HEK293 (cell line): ENCODE data around the gene SLC25A42.

Source experiments
- BCL11A ChIP-seq: fragments of 450-650 bp; formaldehyde crosslinking; IDR thresholded peaks from 2 replicates; pipeline ENCODE4 v1.5.1; 2016; ENCODE audit warnings: low read depth, missing biosample characterization, missing genetic modification characterization
- GLI2 ChIP-seq: fragments of 450-650 bp; formaldehyde crosslinking; IDR thresholded peaks from 2 replicates; pipeline ENCODE4; 2017; ENCODE audit warnings: missing biosample characterization, missing genetic modification characterization, low read depth, borderline replicate concordance
- KLF16 ChIP-seq: fragments of 450-650 bp; formaldehyde crosslinking; IDR thresholded peaks from 2 replicates; pipeline ENCODE4 v1.5.1; 2017; ENCODE audit warnings: missing biosample characterization, missing genetic modification characterization
- OVOL3 ChIP-seq: fragments of 450-650 bp; formaldehyde crosslinking; IDR thresholded peaks from 2 replicates; pipeline ENCODE4 v1.5.1; 2016; ENCODE audit warnings: missing biosample characterization, missing genetic modification characterization
- SP2 ChIP-seq: fragments of 450-650 bp; formaldehyde crosslinking; IDR thresholded peaks from 2 replicates; pipeline ENCODE4 v1.5.1; 2016; ENCODE audit warnings: missing biosample characterization, missing genetic modification characterization
- SP3 ChIP-seq: fragments of 450-650 bp; formaldehyde crosslinking; IDR thresholded peaks from 2 replicates; pipeline ENCODE4 v1.5.1; 2016; ENCODE audit warnings: missing biosample characterization, missing genetic modification characterization
- YY1 ChIP-seq: fragments of 450-650 bp; formaldehyde crosslinking; IDR thresholded peaks from 2 replicates; pipeline ENCODE4 v1.5.1; 2018; ENCODE audit warnings: missing biosample characterization, missing genetic modification characterization
- ZBTB10 ChIP-seq: fragments of 450-650 bp; formaldehyde crosslinking; IDR thresholded peaks from 2 replicates; pipeline ENCODE4 v1.5.1; 2016; ENCODE audit warnings: missing biosample characterization, missing genetic modification characterization
- ZFHX2 ChIP-seq: fragments of 450-650 bp; formaldehyde crosslinking; conservative IDR thresholded peaks from 2 replicates; pipeline ENCODE4 v1.5.1; 2016; ENCODE audit warnings: missing biosample characterization, missing genetic modification characterization
- ZNF19 ChIP-seq: fragments of 450-650 bp; formaldehyde crosslinking; IDR thresholded peaks from 2 replicates; pipeline ENCODE4; 2016; ENCODE audit warnings: missing biosample characterization, missing genetic modification characterization, low read depth
- ZNF280D ChIP-seq: fragments of 450-650 bp; formaldehyde crosslinking; IDR thresholded peaks from 2 replicates; pipeline ENCODE4 v1.5.1; 2016; ENCODE audit warnings: missing biosample characterization, missing genetic modification characterization
- ZNF292 ChIP-seq: fragments of 450-650 bp; formaldehyde crosslinking; IDR thresholded peaks from 2 replicates; pipeline ENCODE4 v1.5.1; 2016; ENCODE audit warnings: low read depth, missing biosample characterization, missing genetic modification characterization, borderline replicate concordance
- ZNF37A ChIP-seq: fragments of 450-650 bp; IDR thresholded peaks from 2 replicates; pipeline ENCODE4 v1.5.1; 2018; ENCODE audit warnings: missing biosample characterization, missing genetic modification characterization
- ZNF391 ChIP-seq: fragments of 450-650 bp; formaldehyde crosslinking; IDR thresholded peaks from 2 replicates; pipeline ENCODE4 v1.5.1; 2016; ENCODE audit warnings: low read depth, missing biosample characterization, missing genetic modification characterization, borderline replicate concordance
- ZNF510 ChIP-seq: fragments of 450-650 bp; formaldehyde crosslinking; IDR thresholded peaks from 2 replicates; pipeline ENCODE4 v1.5.1; 2018; ENCODE audit warnings: mild to moderate bottlenecking, missing genetic modification characterization, missing biosample characterization; ENCODE audit not compliant: insufficient replicate concordance
- ZNF558 ChIP-seq: fragments of 450-650 bp; formaldehyde crosslinking; IDR thresholded peaks from 2 replicates; pipeline ENCODE4 v1.5.1; 2016; ENCODE audit warnings: missing biosample characterization, missing genetic modification characterization
- ZNF560 ChIP-seq: fragments of 450-650 bp; formaldehyde crosslinking; IDR thresholded peaks from 2 replicates; pipeline ENCODE4 v1.5.1; 2017; ENCODE audit warnings: missing biosample characterization, missing genetic modification characterization, borderline replicate concordance
- ZNF561 ChIP-seq: fragments of 450-650 bp; IDR thresholded peaks from 2 replicates; pipeline ENCODE4 v1.5.1; 2018; ENCODE audit warnings: missing biosample characterization, missing genetic modification characterization, borderline replicate concordance
- ZNF596 ChIP-seq: fragments of 450-650 bp; IDR thresholded peaks from 2 replicates; pipeline ENCODE4 v1.5.0; 2018; ENCODE audit warnings: missing biosample characterization, mild to moderate bottlenecking, missing genetic modification characterization, moderate library complexity
- ZNF621 ChIP-seq: fragments of 450-650 bp; formaldehyde crosslinking; IDR thresholded peaks from 2 replicates; pipeline ENCODE4 v1.5.1; 2017; ENCODE audit warnings: missing biosample characterization, missing genetic modification characterization
- ZNF670 ChIP-seq: fragments of 450-650 bp; formaldehyde crosslinking; IDR thresholded peaks from 2 replicates; pipeline ENCODE4 v1.5.1; 2016; ENCODE audit warnings: missing biosample characterization, missing genetic modification characterization, low read depth
- ZXDB ChIP-seq: fragments of 450-650 bp; formaldehyde crosslinking; IDR thresholded peaks from 2 replicates; pipeline ENCODE4 v1.5.1; 2016; ENCODE audit warnings: missing biosample characterization, missing genetic modification characterization
- TF ChIP-seq, protein P1 (sequence below): fragments of 450-650 bp; formaldehyde crosslinking; IDR thresholded peaks from 2 replicates; pipeline ENCODE4 v1.5.1; 2016; ENCODE audit warnings: missing biosample characterization, missing genetic modification characterization
- TF ChIP-seq, protein P2 (sequence below): fragments of 450-650 bp; formaldehyde crosslinking; IDR thresholded peaks from 2 replicates; pipeline ENCODE4 v1.5.1; 2016; ENCODE audit warnings: missing biosample characterization, missing genetic modification characterization, borderline replicate concordance
- TF ChIP-seq, protein P3 (sequence below): fragments of 450-650 bp; formaldehyde crosslinking; IDR thresholded peaks from 2 replicates; pipeline ENCODE4 v1.5.1; 2016; ENCODE audit warnings: missing biosample characterization, missing genetic modification characterization
- TF ChIP-seq, protein P4 (sequence below): fragments of 450-650 bp; formaldehyde crosslinking; IDR thresholded peaks from 2 replicates; pipeline ENCODE4 v1.5.1; 2016; ENCODE audit warnings: missing biosample characterization, missing genetic modification characterization

The SLC25A42 gene

DNA sequence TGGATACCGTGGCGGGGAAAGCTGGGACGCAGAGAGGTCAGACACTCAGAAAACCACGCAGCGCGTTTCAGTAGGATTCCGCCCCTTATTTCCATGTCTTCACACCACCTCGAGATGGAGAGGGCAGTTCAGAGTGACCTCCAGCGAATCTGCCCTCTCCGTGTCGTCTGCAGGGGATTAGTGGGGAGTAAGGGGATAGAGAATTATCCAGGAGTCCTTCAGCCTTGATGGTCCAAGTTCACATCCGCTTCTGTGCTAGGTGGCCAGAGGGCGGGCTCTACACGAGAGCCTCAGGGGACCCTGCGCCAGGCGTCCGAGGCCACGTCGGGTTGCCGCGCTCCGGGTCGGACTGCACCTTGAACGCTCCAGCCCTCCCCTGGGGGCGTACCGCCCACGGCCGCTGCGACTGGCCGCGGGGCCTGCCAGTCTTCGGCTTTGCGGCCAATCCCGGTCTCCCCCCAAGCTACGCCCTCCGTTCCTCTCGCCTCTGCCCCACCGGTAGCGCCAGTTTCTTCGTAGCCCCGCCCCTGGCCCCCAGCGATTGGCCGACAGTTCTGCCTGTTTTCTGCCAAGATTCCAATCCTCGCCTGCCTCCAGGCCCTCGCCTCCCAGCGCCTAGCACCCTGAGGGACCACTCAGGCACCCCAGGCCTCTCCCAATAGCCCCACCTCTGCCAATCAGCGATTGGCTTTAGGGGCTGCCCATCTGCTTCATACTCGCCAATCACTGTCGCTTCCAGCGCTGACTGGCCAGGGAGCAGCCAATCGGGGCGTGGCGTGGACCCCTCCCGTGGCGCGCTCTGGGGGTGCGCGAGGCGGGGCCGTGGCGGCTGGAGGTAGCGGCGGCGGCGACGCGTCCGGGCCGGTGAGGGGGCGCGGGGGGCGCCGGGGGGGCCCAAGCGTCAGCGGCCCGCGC, at the start of gene SLC25A42 (continued):
- TF ChIP-seq ZFHX2 (tag by site-specific recombination) (peak; percentile 96), SP3 (tag by site-specific recombination) (peak; percentile 96), ZNF560 (no peak), ZNF391 (tag by site-specific recombination) (no peak), YY1 (tag by site-specific recombination) (no peak), ZNF19 (tag by site-specific recombination) (no peak), BCL11A (tag by site-specific recombination) (no peak), ZNF292 (tag by site-specific recombination) (no peak), ZNF621 (no peak), OVOL3 (tag by site-specific recombination) (no peak), ZNF37A (no peak), ZNF280D (no peak), ZNF596 (tag by site-specific recombination) (no peak), ZNF510 (tag by site-specific recombination) (no peak), ZNF561 (no peak), KLF16 (peak; percentile 41; the same call in 1 of the 2 replicates), ZNF558 (tag by site-specific recombination) (no peak), GLI2 (no peak), ZXDB (tag by site-specific recombination) (peak; percentile 51; the same call in 1 of the 2 replicates), ZNF670 (tag by site-specific recombination) (no peak), ZBTB10 (tag by site-specific recombination) (peak; percentile 97), SP2 (peak; percentile 99)
- TF ChIP-seq, protein P1, sequence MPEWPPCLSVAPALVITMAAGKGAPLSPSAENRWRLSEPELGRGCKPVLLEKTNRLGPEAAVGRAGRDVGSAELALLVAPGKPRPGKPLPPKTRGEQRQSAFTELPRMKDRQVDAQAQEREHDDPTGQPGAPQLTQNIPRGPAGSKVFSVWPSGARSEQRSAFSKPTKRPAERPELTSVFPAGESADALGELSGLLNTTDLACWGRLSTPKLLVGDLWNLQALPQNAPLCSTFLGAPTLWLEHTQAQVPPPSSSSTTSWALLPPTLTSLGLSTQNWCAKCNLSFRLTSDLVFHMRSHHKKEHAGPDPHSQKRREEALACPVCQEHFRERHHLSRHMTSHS, result no peak
- TF ChIP-seq, protein P2, sequence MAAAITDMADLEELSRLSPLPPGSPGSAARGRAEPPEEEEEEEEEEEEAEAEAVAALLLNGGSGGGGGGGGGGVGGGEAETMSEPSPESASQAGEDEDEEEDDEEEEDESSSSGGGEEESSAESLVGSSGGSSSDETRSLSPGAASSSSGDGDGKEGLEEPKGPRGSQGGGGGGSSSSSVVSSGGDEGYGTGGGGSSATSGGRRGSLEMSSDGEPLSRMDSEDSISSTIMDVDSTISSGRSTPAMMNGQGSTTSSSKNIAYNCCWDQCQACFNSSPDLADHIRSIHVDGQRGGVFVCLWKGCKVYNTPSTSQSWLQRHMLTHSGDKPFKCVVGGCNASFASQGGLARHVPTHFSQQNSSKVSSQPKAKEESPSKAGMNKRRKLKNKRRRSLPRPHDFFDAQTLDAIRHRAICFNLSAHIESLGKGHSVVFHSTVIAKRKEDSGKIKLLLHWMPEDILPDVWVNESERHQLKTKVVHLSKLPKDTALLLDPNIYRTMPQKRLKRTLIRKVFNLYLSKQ, result no peak
- TF ChIP-seq, protein P3, sequence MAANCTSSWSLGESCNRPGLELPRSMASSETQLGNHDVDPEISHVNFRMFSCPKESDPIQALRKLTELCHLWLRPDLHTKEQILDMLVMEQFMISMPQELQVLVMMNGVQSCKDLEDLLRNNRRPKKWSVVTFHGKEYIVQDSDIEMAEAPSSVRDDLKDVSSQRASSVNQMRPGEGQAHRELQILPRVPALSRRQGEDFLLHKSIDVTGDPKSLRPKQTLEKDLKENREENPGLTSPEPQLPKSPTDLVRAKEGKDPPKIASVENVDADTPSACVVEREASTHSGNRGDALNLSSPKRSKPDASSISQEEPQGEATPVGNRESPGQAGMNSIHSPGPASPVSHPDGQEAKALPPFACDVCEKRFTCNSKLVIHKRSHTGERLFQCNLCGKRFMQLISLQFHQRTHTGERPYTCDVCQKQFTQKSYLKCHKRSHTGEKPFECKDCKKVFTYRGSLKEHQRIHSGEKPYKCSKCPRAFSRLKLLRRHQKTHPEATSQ, result no peak
- TF ChIP-seq, protein P4, sequence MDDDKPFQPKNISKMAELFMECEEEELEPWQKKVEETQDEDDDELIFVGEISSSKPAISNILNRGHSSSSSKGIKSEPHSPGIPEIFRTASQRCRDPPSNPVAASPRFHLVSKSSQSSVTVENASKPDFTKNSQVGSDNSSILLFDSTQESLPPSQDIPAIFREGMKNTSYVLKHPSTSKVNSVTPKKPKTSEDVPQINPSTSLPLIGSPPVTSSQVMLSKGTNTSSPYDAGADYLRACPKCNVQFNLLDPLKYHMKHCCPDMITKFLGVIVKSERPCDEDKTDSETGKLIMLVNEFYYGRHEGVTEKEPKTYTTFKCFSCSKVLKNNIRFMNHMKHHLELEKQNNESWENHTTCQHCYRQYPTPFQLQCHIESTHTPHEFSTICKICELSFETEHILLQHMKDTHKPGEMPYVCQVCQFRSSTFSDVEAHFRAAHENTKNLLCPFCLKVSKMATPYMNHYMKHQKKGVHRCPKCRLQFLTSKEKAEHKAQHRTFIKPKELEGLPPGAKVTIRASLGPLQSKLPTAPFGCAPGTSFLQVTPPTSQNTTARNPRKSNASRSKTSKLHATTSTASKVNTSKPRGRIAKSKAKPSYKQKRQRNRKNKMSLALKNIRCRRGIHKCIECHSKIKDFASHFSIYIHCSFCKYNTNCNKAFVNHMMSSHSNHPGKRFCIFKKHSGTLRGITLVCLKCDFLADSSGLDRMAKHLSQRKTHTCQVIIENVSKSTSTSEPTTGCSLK (tag by site-specific recombination), result no peak
